ENCODE results near the gene ATP5F1E. TPM values are rescaled to one million over a fixed set of nuclear protein-coding genes. Genes with fewer than 3 reads are reported as not detected.

Gene ATP5F1E
- total RNA-seq, 1 donor from 2014 or later, result 17.1 TPM

DNA sequence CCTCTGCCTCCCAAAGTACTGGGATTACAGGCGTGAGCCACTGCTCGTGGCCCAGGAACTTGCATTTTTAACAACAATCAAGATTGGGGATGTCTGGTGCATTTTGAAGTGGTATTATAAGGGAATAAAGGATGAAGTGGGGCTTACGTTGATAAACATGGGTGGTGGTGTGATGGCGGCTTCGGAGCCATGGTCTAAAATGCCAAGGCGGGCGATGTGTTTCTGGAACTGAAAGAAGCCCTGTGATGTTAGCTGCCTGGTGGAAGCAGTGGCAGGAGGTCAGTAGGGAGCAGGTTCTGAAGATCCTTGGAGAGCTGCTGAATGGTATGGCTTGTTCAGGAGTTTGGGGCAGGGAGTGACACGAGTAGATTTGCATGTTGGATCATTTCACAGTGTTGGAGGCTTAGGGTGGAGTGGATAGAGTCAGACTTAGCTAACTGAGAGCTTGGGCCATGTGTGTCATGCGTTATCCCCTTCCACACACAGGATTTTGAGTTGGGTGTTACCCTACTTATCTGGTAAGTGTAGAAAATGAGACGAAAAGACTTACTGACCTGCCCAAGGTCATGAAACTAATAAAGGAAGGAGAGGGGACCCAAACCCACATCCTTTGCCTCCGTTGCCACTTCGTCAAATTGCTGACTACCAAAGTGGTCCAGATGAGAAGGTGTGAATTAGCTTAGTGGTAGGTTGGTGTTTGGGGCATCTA, 49.6 kb downstream of the ATP5F1E start:
- peaks cover 2% of the 10 kb centered on the region for H3K36me3 ChIP-seq (ENCODE audit: control insufficient read depth, insufficient read depth, low read length)
- no peak overlapping the region for H3K4me3 ChIP-seq (ENCODE audit: low read depth, low read length)
- FAIRE-seq (no peak), DNase-seq (ENCODE audit: low read depth) (no peak)
- TF ChIP-seq, protein P1, sequence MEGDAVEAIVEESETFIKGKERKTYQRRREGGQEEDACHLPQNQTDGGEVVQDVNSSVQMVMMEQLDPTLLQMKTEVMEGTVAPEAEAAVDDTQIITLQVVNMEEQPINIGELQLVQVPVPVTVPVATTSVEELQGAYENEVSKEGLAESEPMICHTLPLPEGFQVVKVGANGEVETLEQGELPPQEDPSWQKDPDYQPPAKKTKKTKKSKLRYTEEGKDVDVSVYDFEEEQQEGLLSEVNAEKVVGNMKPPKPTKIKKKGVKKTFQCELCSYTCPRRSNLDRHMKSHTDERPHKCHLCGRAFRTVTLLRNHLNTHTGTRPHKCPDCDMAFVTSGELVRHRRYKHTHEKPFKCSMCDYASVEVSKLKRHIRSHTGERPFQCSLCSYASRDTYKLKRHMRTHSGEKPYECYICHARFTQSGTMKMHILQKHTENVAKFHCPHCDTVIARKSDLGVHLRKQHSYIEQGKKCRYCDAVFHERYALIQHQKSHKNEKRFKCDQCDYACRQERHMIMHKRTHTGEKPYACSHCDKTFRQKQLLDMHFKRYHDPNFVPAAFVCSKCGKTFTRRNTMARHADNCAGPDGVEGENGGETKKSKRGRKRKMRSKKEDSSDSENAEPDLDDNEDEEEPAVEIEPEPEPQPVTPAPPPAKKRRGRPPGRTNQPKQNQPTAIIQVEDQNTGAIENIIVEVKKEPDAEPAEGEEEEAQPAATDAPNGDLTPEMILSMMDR (IDR thresholded peaks at IDR 0.05; ENCODE audit: insufficient read depth, low read length, severe bottlenecking), result no peak
- no peaks in the 10 kb centered on the region for H3K27me3 ChIP-seq (ENCODE audit: control insufficient read depth, insufficient read depth, low read length)

DNA sequence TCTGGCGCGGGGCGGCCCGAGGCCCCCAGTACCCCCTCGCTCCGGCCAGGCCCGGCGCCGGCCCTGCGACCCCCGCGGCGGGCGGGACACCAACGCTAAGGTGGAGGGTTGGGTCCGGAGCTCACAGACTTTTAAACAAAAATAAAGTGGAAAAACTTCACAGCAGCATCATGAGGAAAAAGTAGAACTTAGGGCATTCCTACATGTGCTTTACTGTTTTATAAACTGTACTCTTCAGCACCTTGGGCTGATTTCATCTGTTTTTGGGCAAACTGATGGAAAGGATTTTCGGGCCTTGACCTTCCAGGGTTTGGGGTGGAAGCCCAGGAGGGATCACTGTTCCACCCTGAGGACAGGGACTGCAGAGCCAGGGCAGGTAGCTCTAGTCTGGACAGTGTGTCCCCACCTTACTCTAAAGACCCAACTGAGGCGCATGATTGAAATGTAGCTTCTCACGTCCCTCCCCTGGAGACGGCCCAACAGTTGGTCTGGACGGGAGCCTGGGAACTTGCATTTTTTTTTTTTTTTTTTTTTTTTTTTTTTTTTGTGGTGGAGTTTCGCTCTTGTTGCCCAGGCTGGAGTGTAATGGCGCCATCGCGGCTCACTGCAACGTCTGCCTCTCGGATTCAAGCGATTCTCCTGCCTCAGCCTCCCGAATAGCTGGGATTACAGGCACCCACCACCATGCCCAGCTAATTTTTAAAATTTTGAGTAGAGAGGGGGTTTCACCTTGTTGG, 50.3 kb downstream of the ATP5F1E start:
- TF ChIP-seq, protein P1 (IDR thresholded peaks at IDR 0.05; ENCODE audit: insufficient read depth, low read length, severe bottlenecking), result no peak
- Histone ChIP-seq H3K4me3 (ENCODE audit: low read depth, low read length) (peak overlapping the region; percentile 69), H3K27me3 (ENCODE audit: control insufficient read depth, insufficient read depth, low read length) (no peaks in the 10 kb centered on the region), H3K36me3 (ENCODE audit: control insufficient read depth, insufficient read depth, low read length) (no peaks in the 10 kb centered on the region)
- FAIRE-seq, result no peak
- peak; percentile 7 for DNase-seq (ENCODE audit: low read depth)

DNA sequence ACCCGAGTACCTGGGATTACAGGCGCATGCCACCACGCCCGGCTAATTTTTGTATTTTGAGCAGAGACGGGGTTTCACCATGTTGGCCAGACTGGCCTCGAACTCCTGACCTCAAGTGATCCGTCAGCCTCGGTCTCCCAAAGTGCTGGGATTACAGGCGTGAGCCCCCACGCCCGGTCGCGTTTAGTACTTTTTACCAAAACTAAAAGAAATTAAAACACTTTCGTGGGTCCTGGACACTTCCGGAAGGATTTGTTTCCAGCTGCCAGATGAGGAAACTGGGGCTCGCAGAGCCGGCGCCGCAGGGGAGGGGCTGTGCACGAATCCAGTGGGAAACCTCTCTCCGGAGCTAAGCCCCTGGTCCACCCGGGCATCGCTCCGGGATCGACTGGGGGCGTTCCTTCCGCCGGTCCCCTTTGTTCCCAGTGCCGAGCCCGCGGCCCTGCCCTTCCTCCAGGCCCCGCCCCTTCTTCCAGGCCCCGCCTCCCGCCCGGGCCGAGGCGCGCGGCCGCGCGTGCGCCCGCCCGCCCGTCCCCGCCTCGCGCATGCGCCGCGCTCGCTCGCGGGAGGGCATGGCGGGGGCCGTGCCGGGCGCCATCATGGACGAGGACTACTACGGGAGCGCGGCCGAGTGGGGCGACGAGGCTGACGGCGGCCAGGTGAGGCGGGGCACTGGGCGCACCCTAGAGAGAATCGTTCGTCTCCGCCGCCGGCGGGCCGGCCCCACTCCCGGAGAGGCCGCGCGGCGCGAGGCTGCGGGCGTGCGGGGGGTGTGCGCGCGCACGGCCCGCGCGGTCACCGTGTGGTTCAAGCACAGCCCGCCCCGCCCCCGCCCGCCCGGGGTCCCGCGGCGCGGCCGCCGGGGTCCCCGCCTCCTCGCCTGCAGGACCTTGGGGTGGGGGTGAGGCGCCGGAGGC, 51.2 kb downstream of the ATP5F1E start, which contains the start of gene NELFCD:
TSS of gene NELFCD (plus strand) at position 546 of the 917 bp plus-strand sequence. CDS start at position 600, 54 bp downstream.
- peak; percentile 38 for DNase-seq (ENCODE audit: low read depth)
- FAIRE-seq, result no peak
- H3K4me3 ChIP-seq (ENCODE audit: low read depth, low read length), result peak within 1 kb of the TSS; percentile 69
- TF ChIP-seq, protein P1 (IDR thresholded peaks at IDR 0.05; ENCODE audit: insufficient read depth, low read length, severe bottlenecking), result no peak
- no peaks in the 10 kb centered on the region for H3K27me3 ChIP-seq (ENCODE audit: control insufficient read depth, insufficient read depth, low read length)
- H3K36me3 ChIP-seq (ENCODE audit: control insufficient read depth, insufficient read depth, low read length), result no peaks in the 10 kb centered on the region

DNA sequence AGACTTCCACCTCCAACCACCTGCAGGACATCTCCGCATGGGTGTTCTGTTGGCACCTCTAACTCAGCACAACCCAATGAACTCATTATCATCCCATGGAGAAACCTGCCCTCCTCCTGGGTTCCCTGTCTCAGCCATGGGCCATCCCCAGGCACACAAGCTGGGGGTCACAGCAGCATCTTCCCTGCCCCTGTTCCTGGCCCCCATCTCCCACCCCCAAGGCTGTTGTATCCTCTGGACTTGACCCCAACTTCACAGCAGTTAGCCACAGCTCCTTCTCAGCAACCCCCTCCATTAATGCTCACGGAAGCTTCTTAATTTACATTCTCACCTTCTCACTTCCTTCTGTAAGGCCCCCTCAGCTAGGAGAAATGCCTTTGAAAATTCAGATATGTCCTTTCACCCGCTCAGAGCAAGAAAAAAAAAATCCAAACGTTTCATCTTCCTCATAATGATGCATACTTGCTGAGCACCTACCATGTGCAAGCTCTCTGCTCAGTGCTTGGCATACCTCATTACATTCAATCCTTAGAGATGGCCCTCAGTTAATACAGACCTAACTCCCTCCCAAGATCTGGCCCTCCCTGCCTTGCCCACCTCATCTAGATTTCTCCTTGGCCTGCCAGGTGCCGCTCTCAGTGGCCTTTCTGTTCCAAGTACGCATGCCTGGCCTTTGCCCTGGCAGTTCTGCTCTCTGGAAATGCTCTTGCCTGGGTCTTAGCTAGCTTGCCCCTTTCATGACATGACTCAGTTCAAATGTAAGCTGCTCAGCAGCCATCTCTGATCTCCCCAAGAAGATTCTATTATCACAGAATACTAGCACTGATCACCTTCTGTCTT, 53.6 kb downstream of the ATP5F1E start:
- no peaks in the 10 kb centered on the region for H3K36me3 ChIP-seq (ENCODE audit: control insufficient read depth, insufficient read depth, low read length)
- DNase-seq (ENCODE audit: low read depth), result no peak
- H3K27me3 ChIP-seq (ENCODE audit: control insufficient read depth, insufficient read depth, low read length), result no peaks in the 10 kb centered on the region
- TF ChIP-seq, protein P1 (IDR thresholded peaks at IDR 0.05; ENCODE audit: insufficient read depth, low read length, severe bottlenecking), result no peak
- no peak overlapping the region for H3K4me3 ChIP-seq (ENCODE audit: low read depth, low read length)
- no peak for FAIRE-seq
